ENCODE data around the gene MEGF11. TPM values are rescaled to one million over a fixed set of nuclear protein-coding genes. Genes with fewer than 3 reads are reported as not detected.

Gene MEGF11
- polyA plus RNA-seq, 1 experiment = 0.04 TPM

GRCh38 chr15:66234798-66235197 lies 18.8 kb downstream of the MEGF11 start:
- ChIA-PET POLR2A (no interaction called here), CTCF (no interaction called here)
- Histone ChIP-seq H3K4me3 (ENCODE audit: low read depth, low read length) (no peak overlapping the region), H3K27me3 (ENCODE audit: control insufficient read depth, insufficient read depth, low read length) (peaks cover 4% of the 10 kb centered on the region), H3K36me3 (ENCODE audit: control insufficient read depth, insufficient read depth, low read length) (no peaks in the 10 kb centered on the region)
- TF ChIP-seq CTCF (IDR thresholded peaks at IDR 0.05; ENCODE audit: insufficient read depth, low read depth, low read length) = no peak
- no peak for DNase-seq (ENCODE audit: low read depth)

- CTCF ChIA-PET = interaction anchor here (0.6 kb wide), 1 partner anchor 23 kb away, joined by 4 read pairs; no protein-coding TSS in a partner anchor
Observed at GRCh38 chr15:66233487-66234415, 19.8 kb downstream of the MEGF11 start.

GRCh38 chr15:66232267-66232625 lies 21.3 kb downstream of the MEGF11 start:
- DNase-seq (ENCODE audit: low read depth) = no peak
- Histone ChIP-seq H3K4me3 (ENCODE audit: low read depth, low read length) (no peak overlapping the region), H3K27me3 (ENCODE audit: control insufficient read depth, insufficient read depth, low read length) (peaks cover 3% of the 10 kb centered on the region), H3K36me3 (ENCODE audit: control insufficient read depth, insufficient read depth, low read length) (no peaks in the 10 kb centered on the region)
- ChIA-PET CTCF (interaction anchor here (1.2 to 1.5 kb wide), 5 partner anchors 8 to 53 kb away, joined by 3 to 4 read pairs (median 3); no protein-coding TSS in a partner anchor), POLR2A (no interaction called here)
- no peak for TF ChIP-seq CTCF (IDR thresholded peaks at IDR 0.05; ENCODE audit: insufficient read depth, low read depth, low read length)

More at GRCh38 chr15:66233487-66234415, 19.8 kb downstream of the MEGF11 start:
- DNase-seq (ENCODE audit: low read depth) = no peak
- no peak for TF ChIP-seq CTCF (IDR thresholded peaks at IDR 0.05; ENCODE audit: insufficient read depth, low read depth, low read length)
- Histone ChIP-seq H3K27me3 (ENCODE audit: control insufficient read depth, insufficient read depth, low read length) (peaks cover 3% of the 10 kb centered on the region), H3K36me3 (ENCODE audit: control insufficient read depth, insufficient read depth, low read length) (no peaks in the 10 kb centered on the region), H3K4me3 (ENCODE audit: low read depth, low read length) (no peak overlapping the region)
- POLR2A ChIA-PET = no interaction called here

GRCh38 chr15:66231394-66232266 lies 21.9 kb downstream of the MEGF11 start:
- no peak for DNase-seq (ENCODE audit: low read depth)
- no peak for TF ChIP-seq CTCF (IDR thresholded peaks at IDR 0.05; ENCODE audit: insufficient read depth, low read depth, low read length)
- Histone ChIP-seq H3K4me3 (ENCODE audit: low read depth, low read length) (no peak overlapping the region), H3K36me3 (ENCODE audit: control insufficient read depth, insufficient read depth, low read length) (no peaks in the 10 kb centered on the region), H3K27me3 (ENCODE audit: control insufficient read depth, insufficient read depth, low read length) (peaks cover 3% of the 10 kb centered on the region)
- ChIA-PET POLR2A (no interaction called here), CTCF (interaction anchor here (1.2 to 1.5 kb wide), 5 partner anchors 9 to 53 kb away, joined by 3 to 4 read pairs (median 3); no protein-coding TSS in a partner anchor)
